H54 (cell line): ENCODE data around the gene DKK1.
A peak's percentile ranks its signal among the peaks of the same experiment; 100 is the strongest.

Experiments used
- DNase-seq: peaks from one replicate; pipeline ENCODE4 v3.0.0; 2011; ENCODE audit warnings: low spot score, mixed read lengths; ENCODE audit not compliant: insufficient read length
- FAIRE-seq: peaks from 3 replicates; lab custom pipeline; 2011; peaks lifted over from hg19 to GRCh38; lab: Jason Lieb, UNC
- POLR2A ChIP-seq: IDR thresholded peaks from 2 replicates; pipeline ENCODE4 v1.6.1; 2011; ENCODE audit warnings: low read depth, mild to moderate bottlenecking, low read length

The DKK1 gene, protein sequence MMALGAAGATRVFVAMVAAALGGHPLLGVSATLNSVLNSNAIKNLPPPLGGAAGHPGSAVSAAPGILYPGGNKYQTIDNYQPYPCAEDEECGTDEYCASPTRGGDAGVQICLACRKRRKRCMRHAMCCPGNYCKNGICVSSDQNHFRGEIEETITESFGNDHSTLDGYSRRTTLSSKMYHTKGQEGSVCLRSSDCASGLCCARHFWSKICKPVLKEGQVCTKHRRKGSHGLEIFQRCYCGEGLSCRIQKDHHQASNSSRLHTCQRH

DNA sequence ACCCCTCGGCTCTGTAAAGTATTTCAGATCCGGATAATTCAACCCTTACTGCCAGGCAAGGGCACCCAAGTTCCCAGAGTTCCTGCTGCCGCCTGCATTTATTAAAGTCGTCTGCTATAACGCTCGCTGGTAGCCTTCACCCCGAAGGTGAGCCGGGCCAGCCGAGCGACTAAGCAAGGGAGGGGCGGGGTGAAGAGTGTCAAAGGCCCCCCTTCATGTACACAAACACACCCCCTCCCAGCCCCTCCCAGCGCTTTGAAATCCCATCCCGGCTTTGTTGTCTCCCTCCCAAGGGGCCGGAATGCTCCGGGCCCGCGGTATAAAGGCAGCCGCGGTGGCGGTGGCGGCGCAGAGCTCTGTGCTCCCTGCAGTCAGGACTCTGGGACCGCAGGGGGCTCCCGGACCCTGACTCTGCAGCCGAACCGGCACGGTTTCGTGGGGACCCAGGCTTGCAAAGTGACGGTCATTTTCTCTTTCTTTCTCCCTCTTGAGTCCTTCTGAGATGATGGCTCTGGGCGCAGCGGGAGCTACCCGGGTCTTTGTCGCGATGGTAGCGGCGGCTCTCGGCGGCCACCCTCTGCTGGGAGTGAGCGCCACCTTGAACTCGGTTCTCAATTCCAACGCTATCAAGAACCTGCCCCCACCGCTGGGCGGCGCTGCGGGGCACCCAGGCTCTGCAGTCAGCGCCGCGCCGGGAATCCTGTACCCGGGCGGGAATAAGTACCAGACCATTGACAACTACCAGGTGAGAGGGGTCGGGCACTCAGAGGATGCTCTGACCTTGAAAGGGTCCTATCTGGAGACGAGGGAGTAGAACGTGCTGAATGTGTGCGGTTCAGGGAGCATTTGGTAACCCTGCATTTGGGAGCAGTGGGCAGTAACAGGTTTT is at the start of gene DKK1:
Gene DKK1, plus strand, starts transcription at position 349 of the 889 bp plus-strand sequence. Its CDS starts 154 bp downstream, at position 503.
- TF ChIP-seq POLR2A: peak; percentile 99
- FAIRE-seq (peak; percentile 27), DNase-seq (peak; percentile 68)

DNA sequence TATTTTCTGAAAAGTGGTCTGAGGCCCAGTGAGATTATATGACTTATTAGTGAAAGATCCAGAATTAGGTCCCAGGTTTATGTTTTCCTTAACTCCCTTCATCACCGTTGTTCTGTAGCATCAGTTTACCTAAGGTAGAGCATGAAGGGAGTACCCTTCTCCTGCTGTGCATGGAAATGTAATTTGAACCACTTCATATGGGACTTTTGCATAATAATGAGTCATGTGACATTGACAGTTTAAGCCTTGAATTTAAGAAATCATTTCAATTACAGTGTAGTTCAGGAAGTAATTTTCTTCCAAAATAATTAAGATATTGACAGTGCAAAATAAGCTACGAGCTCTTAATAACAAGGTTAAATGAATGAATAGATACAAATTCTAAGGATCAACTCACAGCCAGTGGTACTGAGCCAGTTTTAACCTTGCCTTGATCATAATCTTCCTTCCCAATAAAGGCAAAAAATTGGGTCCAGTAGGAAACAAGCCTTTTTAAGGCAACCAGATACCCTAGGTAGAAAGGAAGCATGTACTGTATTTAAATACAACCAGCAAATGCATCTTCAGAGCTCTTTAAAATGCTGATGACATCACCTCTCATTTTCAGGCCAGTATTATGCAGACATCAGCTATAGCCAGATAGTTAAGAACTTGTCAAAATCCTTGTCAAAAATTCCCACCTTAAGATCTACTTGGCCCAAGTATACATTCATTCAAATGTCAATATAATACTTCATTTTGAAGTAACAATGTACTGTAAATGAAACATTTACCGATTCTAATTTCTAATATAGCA is 48.8 kb upstream of the DKK1 start:
- FAIRE-seq: no peak
- no peak for DNase-seq
- no peak for TF ChIP-seq POLR2A

GRCh38 chr10:52266858-52267257 is 47.2 kb upstream of the DKK1 start:
- no peak for TF ChIP-seq POLR2A
- DNase-seq (no peak), FAIRE-seq (no peak)

- FAIRE-seq (no peak), DNase-seq (no peak)
- no peak for TF ChIP-seq POLR2A
Observed at GRCh38 chr10:52268790-52269189, 45.3 kb upstream of the DKK1 start.

GRCh38 chr10:52269233-52269632 is 44.8 kb upstream of the DKK1 start:
- FAIRE-seq: no peak
- TF ChIP-seq POLR2A: no peak
- no peak for DNase-seq

DNA sequence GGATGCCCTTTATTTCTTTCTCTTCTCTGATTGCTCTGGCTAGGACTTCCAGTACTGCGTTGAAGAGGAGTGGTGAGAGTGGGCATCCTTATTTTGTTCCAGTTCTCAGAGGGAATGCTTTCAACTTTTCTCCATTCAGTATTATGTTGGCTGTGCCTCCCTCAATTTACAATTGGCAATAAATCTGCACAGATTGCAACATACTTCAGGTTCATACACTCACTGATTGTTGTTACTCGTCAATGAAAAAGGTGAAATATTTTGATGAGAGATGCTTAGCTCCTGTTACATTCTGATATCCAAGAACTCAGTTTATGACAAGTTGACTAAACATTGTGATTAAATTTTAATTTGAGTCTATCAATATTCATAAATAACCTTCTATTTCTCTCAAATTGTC is 37.9 kb upstream of the DKK1 start:
- no peak for FAIRE-seq
- no peak for DNase-seq
- TF ChIP-seq POLR2A: no peak

- FAIRE-seq: no peak
- no peak for DNase-seq
- TF ChIP-seq POLR2A: no peak
Observed at GRCh38 chr10:52276986-52277385, 37.1 kb upstream of the DKK1 start.

DNA sequence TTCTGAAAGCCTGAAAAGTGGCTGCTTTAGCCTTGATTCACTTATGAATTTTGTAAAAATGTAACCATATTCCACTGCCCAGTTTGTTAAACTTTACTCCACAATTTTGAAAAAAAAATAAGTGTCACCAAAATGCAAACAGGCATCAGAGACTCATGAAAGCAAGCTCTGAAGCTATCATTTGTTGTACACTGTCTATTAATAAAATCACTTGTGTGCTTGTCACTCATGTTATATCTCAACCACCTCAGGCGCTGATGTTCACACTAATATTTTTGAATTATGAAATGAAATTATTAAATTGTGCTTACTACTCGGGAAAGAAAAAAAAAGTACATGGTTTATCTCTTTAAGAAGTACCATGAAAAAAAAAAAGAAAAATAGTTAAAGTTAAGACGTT is 34.5 kb upstream of the DKK1 start:
- no peak for DNase-seq
- TF ChIP-seq POLR2A: no peak
- no peak for FAIRE-seq

- no peak for TF ChIP-seq POLR2A
- FAIRE-seq (no peak), DNase-seq (no peak)
Observed at GRCh38 chr10:52280051-52280450, 34.0 kb upstream of the DKK1 start.

- no peak for FAIRE-seq
- no peak for TF ChIP-seq POLR2A
Observed at GRCh38 chr10:52283174-52283573, 30.9 kb upstream of the DKK1 start.

GRCh38 chr10:52284416-52285013 is 29.6 kb upstream of the DKK1 start:
- DNase-seq (no peak), FAIRE-seq (no peak)
- no peak for TF ChIP-seq POLR2A

More at GRCh38 chr10:52283174-52283573, 30.9 kb upstream of the DKK1 start:
- no peak for DNase-seq

DNA sequence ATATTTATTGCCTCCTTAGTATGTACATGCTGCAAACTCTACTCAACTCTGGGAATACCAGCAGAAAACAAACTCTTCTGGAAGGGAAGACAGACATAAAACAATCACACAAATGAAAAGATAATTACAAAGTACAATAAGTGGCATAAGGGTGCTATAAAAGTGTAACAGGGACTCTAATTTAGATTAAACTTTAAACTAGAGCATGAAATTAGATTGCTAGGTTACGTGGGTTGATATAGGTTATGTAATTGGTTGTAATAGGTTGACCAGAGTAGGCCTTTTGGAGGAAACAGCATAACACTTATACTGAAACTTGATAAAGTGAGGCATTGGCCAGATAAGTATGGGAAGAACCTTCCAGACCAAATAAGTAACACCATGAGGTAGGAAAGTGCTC is 26.2 kb upstream of the DKK1 start:
- DNase-seq (no peak), FAIRE-seq (no peak)
- no peak for TF ChIP-seq POLR2A

DNA sequence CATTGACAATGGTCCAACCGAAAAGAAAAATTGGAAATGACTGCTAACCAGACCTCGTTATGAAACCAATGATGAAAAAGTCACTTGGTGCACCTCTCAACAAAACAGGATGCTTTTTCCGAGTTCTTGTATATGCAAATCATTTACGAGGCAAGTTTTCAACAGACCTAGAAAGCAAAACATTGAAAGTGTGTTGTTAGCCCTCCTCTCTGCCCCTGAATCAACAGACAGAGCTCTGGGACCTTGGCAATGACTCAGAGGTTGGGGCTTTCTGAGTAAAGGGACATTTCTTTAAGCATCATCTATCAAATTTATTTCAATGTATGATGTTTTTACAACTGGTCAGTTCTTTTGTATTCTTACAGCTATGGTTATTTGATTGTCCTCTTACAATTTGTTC is 16.3 kb upstream of the DKK1 start:
- peak; percentile 38 for FAIRE-seq
- TF ChIP-seq POLR2A: no peak

More for the DNA sequence above, 16.3 kb upstream of the DKK1 start:
- DNase-seq: no peak
